Measurements from ENCODE around the gene LRRN2.

GRCh38 chr1:204714861-204715511 lies 29.4 kb upstream of the LRRN2 start:
- no peak for TF ChIP-seq PATZ1 (CRISPR knock-in tag; IDR thresholded peaks at IDR 0.05; ENCODE audit: borderline replicate concordance)
- no peak for TF ChIP-seq ZC3H10 (CRISPR knock-in tag; IDR thresholded peaks at IDR 0.05)
- TF ChIP-seq OSR1 (CRISPR knock-in tag; IDR thresholded peaks at IDR 0.05) = no peak
- TF ChIP-seq CREB5 (CRISPR knock-in tag; IDR thresholded peaks at IDR 0.05; ENCODE audit: low read depth) = no peak
- no peak for TF ChIP-seq ISL1 (CRISPR knock-in tag; IDR thresholded peaks at IDR 0.05)

Data from SK-N-SH treated with all-trans-retinoic acid at 6 μM for 48 hours (cell line).